Activated CD4-positive, alpha-beta T cell treated with anti-CD3 and anti-CD28 coated beads for 36 hours (primary cell): ENCODE measurements around the gene TMEM161A. TPM values are rescaled to one million over a fixed set of nuclear protein-coding genes. Genes with fewer than 3 reads are reported as not detected.
"Not testable (repeated sequence)": the region's sequence is repeated elsewhere in the genome, so short reads cannot be mapped to it uniquely, and the experiment has no call there.

Source experiments
- ATAC-seq: fragments of 200-7000 bp; cut with Tn5 transposase; one replicate; pipeline ENCODE4 v1.10.0; 2021; ENCODE audit warnings: mild to moderate bottlenecking, moderate library complexity
- CTCF ChIA-PET: fragments of 350-600 bp; sonication (Branson Sonifier 250); formaldehyde crosslinking; loops from one replicate; lab custom pipeline; 2021; ENCODE audit warnings: antibody characterized with exemption; lab: Charles Lee
- POLR2A ChIA-PET: fragments of 350-600 bp; sonication (Branson Sonifier 250); formaldehyde crosslinking; loops from one replicate; lab custom pipeline; 2021; ENCODE audit warnings: antibody characterized with exemption, inconsistent platforms; lab: Charles Lee
- DNase-seq: peaks from one replicate; pipeline ENCODE4 v3.0.0-alpha.2; 2020
- H3K27ac Mint-ChIP-seq: one replicate; pipeline ENCODE4 v1.8.0; 2021; ENCODE audit warnings: mixed read lengths
- H3K27me3 Mint-ChIP-seq: one replicate; pipeline ENCODE4 v1.8.0; 2021; ENCODE audit warnings: mixed read lengths
- H3K36me3 Mint-ChIP-seq: one replicate; pipeline ENCODE4 v1.8.0; 2021; ENCODE audit warnings: low read depth, mixed read lengths
- H3K4me1 Mint-ChIP-seq: one replicate; pipeline ENCODE4 v1.8.0; 2021; ENCODE audit warnings: mixed read lengths
- H3K4me3 Mint-ChIP-seq: one replicate; pipeline ENCODE4 v1.8.0; 2021; ENCODE audit warnings: mild to moderate bottlenecking, moderate library complexity, mixed read lengths
- H3K9me3 Mint-ChIP-seq: one replicate; pipeline ENCODE4 v1.8.0; 2021; ENCODE audit warnings: low read depth, mixed read lengths
- intact Hi-C, 2 experiments: fragments of 100-400 bp; cut with DNase I in 1 of 2; cut with micrococcal nuclease in 1 of 2; formaldehyde crosslinking; loops; one replicate each; pipeline versions ENCODE4 v1.14.2 to v1.15.1; 2022 to 2024; cut with DNase I, micrococcal nuclease
- total RNA-seq, 2 experiments: library from RNA; stranded (reverse); gene quantifications; one replicate each; pipeline ENCODE4 v1.2.3, GENCODE V29; 2021

Gene TMEM161A
- total RNA-seq, 2 experiments from 2014 or later: 26.8 to 31.9 TPM

- H3K4me1 Mint-ChIP-seq, ATAC-seq, DNase-seq, intact Hi-C loops, H3K27me3 Mint-ChIP-seq, H3K9me3 Mint-ChIP-seq, H3K4me3 Mint-ChIP-seq, H3K36me3 Mint-ChIP-seq, H3K27ac Mint-ChIP-seq, POLR2A ChIA-PET: not testable (repeated sequence)
- CTCF ChIA-PET: interaction anchor here (1.0 kb wide), 1 partner anchor 9 kb away, joined by 4 read pairs; no protein-coding TSS in a partner anchor
Observed at GRCh38 chr19:19106938-19107337, 31.3 kb downstream of the TMEM161A start.

DNA sequence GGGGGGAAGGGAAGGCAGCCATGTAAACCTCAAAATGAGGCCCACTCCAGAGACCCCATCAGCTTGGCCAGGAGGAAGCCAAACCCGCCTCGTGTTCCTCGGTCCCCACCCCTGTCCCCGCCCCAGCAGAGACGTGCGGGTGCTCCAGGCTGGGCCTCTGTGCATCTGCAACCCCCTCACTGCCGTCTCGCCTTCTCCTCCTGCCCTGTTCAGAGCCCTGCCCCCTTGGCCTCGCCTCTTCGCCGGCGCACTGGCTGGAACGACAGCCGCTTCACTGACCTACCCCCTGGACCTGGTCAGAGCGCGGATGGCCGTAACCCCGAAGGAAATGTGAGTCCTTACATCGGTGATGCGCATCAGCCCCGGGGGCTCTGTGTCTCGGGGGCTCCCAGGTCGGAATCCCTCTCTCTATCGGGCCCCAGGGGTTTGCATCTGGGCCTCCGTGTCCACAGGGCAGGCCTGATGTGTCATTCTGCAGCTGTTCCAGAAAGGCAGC, 32.2 kb downstream of the TMEM161A start:
- no peak for ATAC-seq
- H3K4me1 Mint-ChIP-seq: peaks cover 2% of the 10 kb centered on the region
- intact Hi-C loops: no loop called here
- ChIA-PET CTCF (interaction anchor here (1.3 kb wide), 1 partner anchor 10 kb away, joined by 3 read pairs; no protein-coding TSS in a partner anchor), POLR2A (no interaction called here)
- no peak overlapping the region for H3K27ac Mint-ChIP-seq
- no peak overlapping the region for H3K4me3 Mint-ChIP-seq
- DNase-seq: no peak
- H3K27me3 Mint-ChIP-seq: no peaks in the 10 kb centered on the region
- no peaks in the 10 kb centered on the region for H3K9me3 Mint-ChIP-seq
- no peaks in the 10 kb centered on the region for H3K36me3 Mint-ChIP-seq

DNA sequence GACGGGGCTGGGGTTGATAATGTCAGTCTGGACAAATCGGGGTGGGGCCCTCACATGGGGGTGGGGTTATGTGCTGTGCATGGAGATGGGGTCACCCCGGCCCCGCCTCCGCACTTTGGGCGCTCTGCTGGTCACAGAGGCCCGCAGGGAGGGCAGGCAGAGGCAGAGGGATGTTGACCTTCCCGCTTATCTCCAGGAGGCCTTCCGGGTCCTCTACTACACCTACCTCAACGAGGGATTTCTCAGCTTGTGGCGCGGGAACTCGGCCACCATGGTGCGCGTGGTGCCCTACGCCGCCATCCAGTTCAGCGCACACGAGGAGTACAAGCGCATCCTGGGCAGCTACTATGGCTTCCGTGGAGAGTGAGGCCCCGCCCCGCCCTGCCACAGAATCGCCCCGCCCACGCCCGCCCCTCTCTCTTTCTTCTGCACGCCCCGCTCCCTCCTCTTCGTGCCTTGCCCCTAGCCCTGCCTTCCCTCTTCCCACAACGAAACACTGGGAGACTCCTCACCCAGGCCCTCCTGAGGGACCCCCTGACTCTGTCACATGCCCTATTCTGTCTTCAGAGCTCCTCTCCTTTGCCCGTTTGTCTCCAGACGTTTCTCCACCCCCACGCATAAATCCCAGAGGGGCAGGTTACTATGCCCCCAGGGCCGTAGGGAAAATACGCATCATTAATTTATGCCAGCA, 32.8 kb downstream of the TMEM161A start:
- peak; percentile 29 for DNase-seq
- intact Hi-C loops: no loop called here
- ATAC-seq: no peak
- Mint-ChIP-seq H3K4me3 (no peak overlapping the region), H3K27me3 (no peaks in the 10 kb centered on the region), H3K9me3 (no peaks in the 10 kb centered on the region), H3K4me1 (peaks cover 2% of the 10 kb centered on the region), H3K27ac (no peak overlapping the region), H3K36me3 (peaks cover under 1% of the 10 kb centered on the region)
- ChIA-PET CTCF (interaction anchor here (1.3 kb wide), 1 partner anchor 10 kb away, joined by 3 read pairs; no protein-coding TSS in a partner anchor), POLR2A (no interaction called here)

DNA sequence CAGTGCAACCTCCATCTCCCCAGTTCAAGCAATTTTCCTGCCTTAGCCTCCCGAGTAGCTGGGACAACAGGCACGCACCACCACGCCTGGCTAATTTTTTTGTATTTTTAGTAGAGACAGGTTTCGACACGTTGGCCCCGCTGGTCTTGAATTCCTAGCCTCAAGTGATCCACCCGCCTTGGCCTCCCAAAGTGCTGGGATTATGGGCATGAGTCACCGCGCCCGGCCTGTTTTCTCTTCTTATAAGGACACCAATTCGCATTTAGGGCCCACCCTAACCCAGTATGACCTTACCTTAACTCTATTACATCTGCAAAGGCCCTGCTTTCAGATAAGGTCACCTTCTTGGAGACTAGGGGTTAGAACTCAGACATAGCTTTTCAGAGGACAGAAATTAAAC, 35.1 kb downstream of the TMEM161A start:
- Mint-ChIP-seq H3K36me3 (peaks cover 4% of the 10 kb centered on the region), H3K4me1 (no peaks in the 10 kb centered on the region), H3K27ac (no peak overlapping the region), H3K9me3 (no peaks in the 10 kb centered on the region), H3K4me3 (no peak overlapping the region), H3K27me3 (no peaks in the 10 kb centered on the region)
- ATAC-seq: no peak
- ChIA-PET POLR2A (no interaction called here), CTCF (no interaction called here)
- no peak for DNase-seq
- intact Hi-C loops: no loop called here

GRCh38 chr19:19102566-19102965, 35.7 kb downstream of the TMEM161A start:
- CTCF ChIA-PET, H3K4me3 Mint-ChIP-seq, H3K27ac Mint-ChIP-seq, ATAC-seq, H3K36me3 Mint-ChIP-seq, intact Hi-C loops, H3K4me1 Mint-ChIP-seq, POLR2A ChIA-PET, DNase-seq, H3K27me3 Mint-ChIP-seq, H3K9me3 Mint-ChIP-seq: not testable (repeated sequence)

- no peak for ATAC-seq
- DNase-seq: no peak
- intact Hi-C loops: no loop called here
- ChIA-PET POLR2A (no interaction called here), CTCF (no interaction called here)
- Mint-ChIP-seq H3K36me3 (peaks cover 9% of the 10 kb centered on the region), H3K27me3 (no peaks in the 10 kb centered on the region), H3K4me3 (no peak overlapping the region), H3K27ac (no peak overlapping the region), H3K4me1 (no peaks in the 10 kb centered on the region), H3K9me3 (no peaks in the 10 kb centered on the region)
Observed at GRCh38 chr19:19101540-19101939, 36.7 kb downstream of the TMEM161A start.

- Mint-ChIP-seq H3K27me3 (no peaks in the 10 kb centered on the region), H3K4me3 (no peak overlapping the region), H3K36me3 (peaks cover 9% of the 10 kb centered on the region), H3K9me3 (no peaks in the 10 kb centered on the region), H3K27ac (no peak overlapping the region), H3K4me1 (no peaks in the 10 kb centered on the region)
- ChIA-PET POLR2A (no interaction called here), CTCF (interaction anchor here (1.4 kb wide), 1 partner anchor 34 kb away, joined by 4 read pairs; no protein-coding TSS in a partner anchor)
- ATAC-seq (no peak), DNase-seq (no peak)
- intact Hi-C loops: no loop called here
Observed at GRCh38 chr19:19098703-19099632, 39.3 kb downstream of the TMEM161A start.

- Mint-ChIP-seq H3K9me3 (no peaks in the 10 kb centered on the region), H3K4me1 (no peaks in the 10 kb centered on the region), H3K4me3 (no peak overlapping the region), H3K27ac (no peak overlapping the region), H3K27me3 (no peaks in the 10 kb centered on the region), H3K36me3 (peaks cover 9% of the 10 kb centered on the region)
- intact Hi-C loops: no loop called here
- ATAC-seq: no peak
- POLR2A ChIA-PET: no interaction called here
- CTCF ChIA-PET: interaction anchor here (1.4 kb wide), 1 partner anchor 33 kb away, joined by 4 read pairs; no protein-coding TSS in a partner anchor
- DNase-seq: no peak
Observed at GRCh38 chr19:19098084-19098702, 40.1 kb downstream of the TMEM161A start.

- Mint-ChIP-seq H3K4me1 (no peaks in the 10 kb centered on the region), H3K27me3 (no peaks in the 10 kb centered on the region), H3K27ac (no peak overlapping the region), H3K36me3 (peaks cover 9% of the 10 kb centered on the region), H3K4me3 (no peak overlapping the region), H3K9me3 (no peaks in the 10 kb centered on the region)
- DNase-seq (no peak), ATAC-seq (no peak)
- intact Hi-C loops: no loop called here
- ChIA-PET POLR2A (no interaction called here), CTCF (no interaction called here)
Observed at GRCh38 chr19:19096641-19097627, 41.3 kb downstream of the TMEM161A start.

DNA sequence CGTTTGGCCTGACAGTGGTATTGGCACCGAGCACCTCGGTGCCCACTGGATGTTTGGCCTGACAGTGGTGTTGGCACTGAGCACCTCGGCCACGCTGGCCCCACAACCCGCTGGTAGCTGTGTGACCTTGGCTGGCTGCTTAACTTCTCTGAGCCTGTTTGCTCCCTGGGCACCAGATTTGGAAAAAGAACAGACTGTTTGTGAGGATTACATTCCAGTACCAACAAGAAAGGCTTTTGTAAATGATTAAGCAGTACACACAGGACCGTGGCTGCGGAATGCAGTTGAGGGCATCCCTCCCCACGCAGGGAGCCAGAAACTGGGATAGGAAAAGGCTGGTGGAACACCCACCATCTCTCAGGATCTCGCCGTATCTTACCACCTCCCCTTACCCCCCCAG, 42.6 kb downstream of the TMEM161A start:
- Mint-ChIP-seq H3K36me3 (peaks cover 9% of the 10 kb centered on the region), H3K27me3 (no peaks in the 10 kb centered on the region), H3K27ac (no peak overlapping the region), H3K9me3 (no peaks in the 10 kb centered on the region), H3K4me1 (no peaks in the 10 kb centered on the region), H3K4me3 (no peak overlapping the region)
- ChIA-PET POLR2A (no interaction called here), CTCF (no interaction called here)
- intact Hi-C loops: no loop called here
- ATAC-seq: no peak
- no peak for DNase-seq
